HepG2 (cell line): ENCODE measurements around the gene GLG1.

Experiments
- KMT2B ChIP-seq: IDR thresholded peaks from 2 replicates; pipeline ENCODE4 v1.6.1; 2016; ENCODE audit warnings: missing genetic modification reagents, missing compliant biosample characterization
- MAX ChIP-seq: IDR thresholded peaks from 2 replicates; pipeline ENCODE4 v1.6.1; 2012; ENCODE audit warnings: inconsistent platforms
- POLR2AphosphoS2 ChIP-seq: IDR thresholded peaks from 2 replicates; pipeline ENCODE4 v1.6.1; 2011; ENCODE audit warnings: low read depth, low read length, improper control_type of control experiment
- STAT6 ChIP-seq: sonication (generic); formaldehyde crosslinking; IDR thresholded peaks from 2 replicates; pipeline ENCODE4 v1.4.0; 2020; ENCODE audit warnings: missing genetic modification reagents, mild to moderate bottlenecking, borderline replicate concordance
- ZBTB37 ChIP-seq: sonication (generic); formaldehyde crosslinking; IDR thresholded peaks from 2 replicates; pipeline ENCODE4 v1.4.0; 2020; ENCODE audit warnings: mild to moderate bottlenecking, missing genetic modification reagents
- ZBTB43 ChIP-seq: sonication (generic); formaldehyde crosslinking; conservative IDR thresholded peaks from 2 replicates; pipeline ENCODE4 v1.4.0; 2020; ENCODE audit warnings: missing genetic modification reagents

- TF ChIP-seq STAT6 (no peak), KMT2B (CRISPR knock-in tag) (no peak), ZBTB37 (CRISPR knock-in tag) (no peak), POLR2AphosphoS2 (no peak), ZBTB43 (no peak), MAX (no peak)
Observed at GRCh38 chr16:74557275-74557674, 49.6 kb downstream of the GLG1 start.
